ENCODE results near the gene UBE2C. TPM values are rescaled to one million over a fixed set of nuclear protein-coding genes. Genes with fewer than 3 reads are reported as not detected.

Gene UBE2C
- total RNA-seq, 1 donor from 2014 or later: 22.9 TPM

DNA sequence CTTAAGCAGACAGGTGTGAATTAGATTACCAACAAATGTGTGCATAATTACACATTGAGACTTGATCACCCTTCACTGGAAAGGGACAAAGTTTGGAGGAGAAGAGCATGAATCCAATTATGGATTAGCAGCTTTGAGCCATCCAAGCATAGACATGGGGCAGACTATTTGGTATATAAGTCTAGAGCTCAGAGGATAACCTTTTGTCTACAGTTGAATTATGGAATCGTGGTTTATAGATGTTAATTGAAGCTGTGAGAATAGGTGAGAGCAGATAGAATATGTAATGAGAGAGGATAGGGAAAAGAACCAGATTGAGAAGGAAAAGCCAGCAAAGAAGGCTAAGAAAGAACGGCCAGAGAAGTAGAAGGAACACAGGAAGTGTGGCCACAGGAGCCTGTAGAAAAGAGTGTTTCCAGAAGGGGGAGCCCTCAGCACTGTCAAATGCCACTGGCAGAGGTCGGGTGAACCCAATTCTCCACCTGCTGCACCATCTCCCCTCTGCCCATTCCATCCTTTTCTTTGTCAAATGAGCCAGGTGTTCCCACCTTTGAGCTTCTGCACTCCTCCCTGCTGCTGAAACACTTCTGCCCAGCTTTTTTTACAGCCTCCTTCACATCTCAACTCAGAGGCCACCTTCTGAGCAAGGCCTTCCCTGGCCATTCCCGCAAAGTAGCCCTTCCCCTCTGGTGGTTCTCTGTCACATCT, 13.4 kb upstream of the UBE2C start:
- Mint-ChIP-seq H3K36me3 (ENCODE audit: low read depth, unreplicated experiment) (peaks cover 46% of the 10 kb centered on the region), H3K27me3 (ENCODE audit: unreplicated experiment) (peaks cover 2% of the 10 kb centered on the region), H3K4me1 (ENCODE audit: unreplicated experiment) (no peaks in the 10 kb centered on the region), H3K4me3 (ENCODE audit: unreplicated experiment) (no peak overlapping the region), H3K9me3 (ENCODE audit: unreplicated experiment) (no peaks in the 10 kb centered on the region), H3K27ac (ENCODE audit: unreplicated experiment) (no peak overlapping the region)
- TF ChIP-seq CTCF (IDR thresholded peaks at IDR 0.05; ENCODE audit: unreplicated experiment): peak; percentile 57
- peak; percentile 63 for DNase-seq (ENCODE audit: low spot score)

- H3K36me3 Mint-ChIP-seq (ENCODE audit: low read depth, unreplicated experiment): peaks cover 45% of the 10 kb centered on the region
- H3K27ac Mint-ChIP-seq (ENCODE audit: unreplicated experiment): no peak overlapping the region
Measured at GRCh38 chr20:45801851-45802250, 10.6 kb upstream of the UBE2C start.

GRCh38 chr20:45810191-45810970, 2.1 kb upstream of the UBE2C start:
- Mint-ChIP-seq H3K36me3 (ENCODE audit: low read depth, unreplicated experiment) (peaks cover 27% of the 10 kb centered on the region), H3K4me3 (ENCODE audit: unreplicated experiment) (no peak overlapping the region)
- DNase-seq (ENCODE audit: low spot score): no peak

More at GRCh38 chr20:45801851-45802250, 10.6 kb upstream of the UBE2C start:
- no peak for TF ChIP-seq CTCF (IDR thresholded peaks at IDR 0.05; ENCODE audit: unreplicated experiment)
- Mint-ChIP-seq H3K9me3 (ENCODE audit: unreplicated experiment) (no peaks in the 10 kb centered on the region), H3K4me3 (ENCODE audit: unreplicated experiment) (no peak overlapping the region), H3K4me1 (ENCODE audit: unreplicated experiment) (no peaks in the 10 kb centered on the region), H3K27me3 (ENCODE audit: unreplicated experiment) (peaks cover 3% of the 10 kb centered on the region)
- DNase-seq (ENCODE audit: low spot score): no peak

GRCh38 chr20:45813006-45813340, 529 bp downstream of the UBE2C start:
- H3K4me3 Mint-ChIP-seq (ENCODE audit: unreplicated experiment): peak overlapping the region; percentile 92
- peak overlapping the region; percentile 31 for H3K27ac Mint-ChIP-seq (ENCODE audit: unreplicated experiment)
- no peaks in the 10 kb centered on the region for H3K9me3 Mint-ChIP-seq (ENCODE audit: unreplicated experiment)
- H3K27me3 Mint-ChIP-seq (ENCODE audit: unreplicated experiment): peaks cover 13% of the 10 kb centered on the region
- TF ChIP-seq CTCF (IDR thresholded peaks at IDR 0.05; ENCODE audit: unreplicated experiment): no peak
- DNase-seq (ENCODE audit: low spot score): no peak
- H3K4me1 Mint-ChIP-seq (ENCODE audit: unreplicated experiment): peaks cover 19% of the 10 kb centered on the region
- peaks cover 20% of the 10 kb centered on the region for H3K36me3 Mint-ChIP-seq (ENCODE audit: low read depth, unreplicated experiment)

More at GRCh38 chr20:45810191-45810970, 2.1 kb upstream of the UBE2C start:
- H3K9me3 Mint-ChIP-seq (ENCODE audit: unreplicated experiment): no peaks in the 10 kb centered on the region
- H3K4me1 Mint-ChIP-seq (ENCODE audit: unreplicated experiment): peaks cover 19% of the 10 kb centered on the region
- H3K27me3 Mint-ChIP-seq (ENCODE audit: unreplicated experiment): peaks cover 13% of the 10 kb centered on the region
- no peak for TF ChIP-seq CTCF (IDR thresholded peaks at IDR 0.05; ENCODE audit: unreplicated experiment)
- no peak overlapping the region for H3K27ac Mint-ChIP-seq (ENCODE audit: unreplicated experiment)

DNA sequence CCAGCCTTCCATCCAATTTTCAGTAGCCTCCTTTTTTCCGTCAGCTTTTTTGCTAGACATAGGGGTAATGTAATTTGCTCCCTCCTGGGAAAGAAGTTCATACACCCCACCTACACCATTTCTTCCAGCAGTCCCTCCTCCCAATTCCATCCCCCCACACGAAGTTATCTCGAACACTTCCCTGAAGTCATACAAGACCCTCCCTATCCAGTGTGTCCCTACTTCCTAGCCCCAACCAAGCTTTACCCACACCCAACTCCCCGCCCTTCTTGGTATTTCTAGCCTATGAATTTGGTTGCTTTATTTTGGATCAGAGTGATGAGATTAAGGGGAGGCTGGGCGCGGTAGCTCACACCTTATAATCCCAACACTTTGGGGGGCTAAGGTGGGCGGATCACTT, 1.0 kb downstream of the UBE2C start:
- no peaks in the 10 kb centered on the region for H3K9me3 Mint-ChIP-seq (ENCODE audit: unreplicated experiment)
- no peak overlapping the region for H3K27ac Mint-ChIP-seq (ENCODE audit: unreplicated experiment)
- peak overlapping the region; percentile 92 for H3K4me3 Mint-ChIP-seq (ENCODE audit: unreplicated experiment)
- peaks cover 19% of the 10 kb centered on the region for H3K36me3 Mint-ChIP-seq (ENCODE audit: low read depth, unreplicated experiment)
- no peak for TF ChIP-seq CTCF (IDR thresholded peaks at IDR 0.05; ENCODE audit: unreplicated experiment)
- H3K4me1 Mint-ChIP-seq (ENCODE audit: unreplicated experiment): peaks cover 19% of the 10 kb centered on the region
- peaks cover 13% of the 10 kb centered on the region for H3K27me3 Mint-ChIP-seq (ENCODE audit: unreplicated experiment)
- DNase-seq (ENCODE audit: low spot score): no peak

Measured in endothelial cell (in vitro differentiated cells).